Lung (tissue), 12 donors: ENCODE measurements around the gene PIP5K1B. TPM values are rescaled to one million over a fixed set of nuclear protein-coding genes. Genes with fewer than 3 reads are reported as not detected.

ENCODE experiments used
- ATAC-seq: fragments of 200-7000 bp; cut with Tn5 transposase; one replicate; pipeline ENCODE4 v1.9.1; 2020; ENCODE audit warnings: moderate number of reproducible peaks; ENCODE audit not compliant: insufficient read depth, low FRiP score
- DNase-seq, 3 donors: peaks; one replicate each; pipeline ENCODE4 v3.0.0-alpha.2; 2013 to 2017
- H3K27ac ChIP-seq, 2 donors: one replicate each; pipeline ENCODE4 v1.5.1; 2013; ENCODE audit warnings: mild to moderate bottlenecking in 2 of 2, moderate library complexity in 2 of 2, control low read depth in 1 of 2, inconsistent platforms in 1 of 2, low read depth in 1 of 2, low read length in 1 of 2
- H3K27me3 ChIP-seq, 3 donors: one replicate each; pipeline ENCODE4 v1.5.1; 2013; ENCODE audit warnings: low read length in 2 of 3; ENCODE audit not compliant: control insufficient read depth in 3 of 3, insufficient read depth in 3 of 3
- H3K36me3 ChIP-seq, 4 donors: one replicate each; pipeline ENCODE4 v1.5.1; 2013; ENCODE audit warnings: low read length in 4 of 4, mild to moderate bottlenecking in 1 of 4, moderate library complexity in 1 of 4; ENCODE audit not compliant: control insufficient read depth in 4 of 4, insufficient read depth in 4 of 4
- H3K4me1 ChIP-seq, 5 donors: one replicate each; pipeline ENCODE4 v1.5.1; 2013; ENCODE audit warnings: low read length in 5 of 5, mild to moderate bottlenecking in 2 of 5, moderate library complexity in 1 of 5; ENCODE audit not compliant: control insufficient read depth in 5 of 5, insufficient read depth in 5 of 5
- H3K4me3 ChIP-seq: one replicate; pipeline ENCODE4 v1.5.1; 2013; ENCODE audit warnings: mild to moderate bottlenecking, control low read depth, moderate library complexity
- H3K9ac ChIP-seq, 2 donors: one replicate each; pipeline ENCODE4 v1.5.1; 2013; ENCODE audit warnings: low read length in 2 of 2, control low read depth in 1 of 2; ENCODE audit not compliant: insufficient read depth in 1 of 2
- H3K9me3 ChIP-seq, 4 donors: one replicate each; pipeline ENCODE4 v1.5.1; 2013; ENCODE audit warnings: low read length in 3 of 4, mild to moderate bottlenecking in 1 of 4, moderate library complexity in 1 of 4; ENCODE audit not compliant: control insufficient read depth in 4 of 4, insufficient read depth in 3 of 4
- CTCF ChIP-seq: IDR thresholded peaks from 2 replicates; pipeline ENCODE4 v1.5.1; 2012; ENCODE audit warnings: mild to moderate bottlenecking; ENCODE audit errors: control extremely low read depth, extremely low read depth
- WGBS, 2 donors: extraction: QIAGEN DNeasy Blood & Tissue Kit; methylation state at CpG; one replicate each; pipeline ENCODE4 v1.1.7; 2013; 5-methylcytosine and 5-hydroxymethylcytosine counted together
- polyA plus RNA-seq, 2 donors: library from polyadenylated mRNA; stranded (reverse); fragments of 200-250 nt; gene quantifications; one replicate each; pipeline ENCODE4 v1.2.1, GENCODE V29; 2013
- total RNA-seq, 2 donors: library from RNA; depleted of rRNA in 1 of 2; stranded (reverse); fragments of >200 nt in 1 of 2; gene quantifications; one replicate each; pipeline ENCODE4 v1.2.1, GENCODE V29; 2014 to 2021
- donor health status: control.
- donor health status: control.
- donor health status: Bipolar disorder and iron deficiency.
- donor health status: healthy.
- donor health status: DM: yes; HTN: yes; CAD: no.

Gene PIP5K1B
- total and polyA plus RNA-seq, 4 donors, result 6.6 to 28.2 (median 15.6) TPM

GRCh38 chr9:68964765-68965164 lies 259.7 kb downstream of the PIP5K1B start:
- no peaks in the 10 kb centered on the region for H3K36me3 ChIP-seq
- H3K9ac ChIP-seq, result no peak overlapping the region
- DNase-seq (no peak), ATAC-seq (no peak)
- peak overlapping the region in 1 of 2 donors; percentile 53 for H3K27ac ChIP-seq
- TF ChIP-seq CTCF, result no peak
- H3K4me3 ChIP-seq, result no peak overlapping the region
- no peaks in the 10 kb centered on the region for H3K9me3 ChIP-seq
- 77 to 85% methylated on average over 3 of the region's 3 CpGs for WGBS, 2 donors
- no peaks in the 10 kb centered on the region for H3K27me3 ChIP-seq
- H3K4me1 ChIP-seq, result peaks cover 0 to 16% (median 0%) of the 10 kb centered on the region in 5 donors

- H3K9me3 ChIP-seq, result no peaks in the 10 kb centered on the region
- WGBS, 2 donors, result 80 to 87% methylated on average over 1 of the region's 1 CpG
- TF ChIP-seq CTCF, result no peak
- no peak for ATAC-seq
- no peak overlapping the region for H3K9ac ChIP-seq
- no peak overlapping the region for H3K27ac ChIP-seq
- H3K36me3 ChIP-seq, result peaks cover 0 to 1% (median 0%) of the 10 kb centered on the region in 4 donors
- DNase-seq, result no peak
- no peak overlapping the region for H3K4me3 ChIP-seq
- H3K4me1 ChIP-seq, result peaks cover 0 to 21% (median 0%) of the 10 kb centered on the region in 5 donors
- no peaks in the 10 kb centered on the region for H3K27me3 ChIP-seq
These were observed 261.5 kb downstream of the PIP5K1B start for GRCh38 chr9:68966496-68966944.

- 85 to 87% methylated on average over 1 of the region's 1 CpG for WGBS, 2 donors
- TF ChIP-seq CTCF, result no peak
- Histone ChIP-seq H3K4me3 (no peak overlapping the region), H3K4me1 (peaks cover 0 to 19% (median 0%) of the 10 kb centered on the region in 5 donors), H3K9me3 (no peaks in the 10 kb centered on the region), H3K9ac (no peak overlapping the region), H3K27me3 (no peaks in the 10 kb centered on the region), H3K36me3 (peaks cover 0 to 1% (median 0%) of the 10 kb centered on the region in 4 donors), H3K27ac (no peak overlapping the region)
- DNase-seq (no peak), ATAC-seq (no peak)
These were observed 262.8 kb downstream of the PIP5K1B start for GRCh38 chr9:68967800-68968199.

GRCh38 chr9:68969538-68969937 lies 264.5 kb downstream of the PIP5K1B start:
- no peak overlapping the region for H3K27ac ChIP-seq
- 55 to 65% methylated on average over 4 of the region's 4 CpGs for WGBS, 2 donors
- H3K9me3 ChIP-seq, result peaks cover 0 to 3% (median 0%) of the 10 kb centered on the region in 4 donors
- no peak for DNase-seq
- TF ChIP-seq CTCF, result no peak
- H3K36me3 ChIP-seq, result peaks cover 0 to 4% (median 0%) of the 10 kb centered on the region in 4 donors
- no peak overlapping the region for H3K4me3 ChIP-seq
- ATAC-seq, result no peak
- H3K4me1 ChIP-seq, result peaks cover 0 to 12% (median 0%) of the 10 kb centered on the region in 5 donors
- no peak overlapping the region for H3K9ac ChIP-seq
- no peaks in the 10 kb centered on the region for H3K27me3 ChIP-seq
